SK-N-SH (cell line): ENCODE results near the gene PCMT1.

Source experiments
- FOSL2 ChIP-seq: IDR thresholded peaks from 2 replicates; pipeline ENCODE4 v1.4.0; 2012; ENCODE audit warnings: low read depth, mild to moderate bottlenecking, moderate library complexity, borderline replicate concordance
- MEF2A ChIP-seq: IDR thresholded peaks from 2 replicates; pipeline ENCODE4 v1.4.0; 2012; ENCODE audit warnings: low read depth, borderline replicate concordance
- NRF1 ChIP-seq: IDR thresholded peaks from 2 replicates; pipeline ENCODE4 v1.6.1; 2012; ENCODE audit warnings: low read depth, mild to moderate bottlenecking, low read length
- RCOR1 ChIP-seq: fragments of 150-350 bp; IDR thresholded peaks from 2 replicates; pipeline ENCODE4 v1.6.1; 2017; ENCODE audit warnings: antibody characterized with exemption, low read length
- TEAD4 ChIP-seq: IDR thresholded peaks from 2 replicates; pipeline ENCODE4 v1.4.0; 2012; ENCODE audit warnings: mild to moderate bottlenecking, borderline replicate concordance; ENCODE audit not compliant: insufficient read depth
- YY1 ChIP-seq: IDR thresholded peaks from 2 replicates; pipeline ENCODE4 v1.4.0; 2012; ENCODE audit warnings: low read depth, mild to moderate bottlenecking
- TF ChIP-seq, protein P1 (sequence below): fragments of 200-600 bp; sonication (generic); IDR thresholded peaks from 2 replicates; pipeline ENCODE4 v1.6.1; 2017; ENCODE audit warnings: antibody characterized with exemption, mild to moderate bottlenecking, moderate library complexity
- TF ChIP-seq, protein P2 (sequence below): IDR thresholded peaks from 2 replicates; pipeline ENCODE4 v1.4.0; 2012; ENCODE audit warnings: low read depth

DNA sequence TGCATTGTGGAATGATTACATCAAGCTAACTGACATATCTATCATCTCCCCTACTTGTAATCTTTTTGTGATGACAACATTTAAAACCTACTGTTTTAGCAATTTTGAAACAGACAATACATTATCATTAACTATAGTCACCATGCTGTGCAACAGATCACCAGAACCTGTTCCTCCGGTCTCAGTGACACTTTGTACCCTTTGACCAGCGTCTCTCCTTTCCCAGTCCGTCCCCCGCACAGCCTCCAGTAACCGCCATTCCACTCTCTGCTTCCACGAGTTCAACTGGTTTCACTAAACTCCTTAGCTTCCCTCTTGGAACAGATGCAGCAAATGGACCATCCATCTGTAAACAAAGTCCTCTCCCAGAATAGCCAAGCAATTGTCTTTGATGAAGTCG, 92.8 kb downstream of the PCMT1 start:
- TF ChIP-seq RCOR1 (no peak), TEAD4 (no peak), YY1 (no peak), FOSL2 (no peak), MEF2A (no peak), NRF1 (no peak)
- TF ChIP-seq, protein P1, sequence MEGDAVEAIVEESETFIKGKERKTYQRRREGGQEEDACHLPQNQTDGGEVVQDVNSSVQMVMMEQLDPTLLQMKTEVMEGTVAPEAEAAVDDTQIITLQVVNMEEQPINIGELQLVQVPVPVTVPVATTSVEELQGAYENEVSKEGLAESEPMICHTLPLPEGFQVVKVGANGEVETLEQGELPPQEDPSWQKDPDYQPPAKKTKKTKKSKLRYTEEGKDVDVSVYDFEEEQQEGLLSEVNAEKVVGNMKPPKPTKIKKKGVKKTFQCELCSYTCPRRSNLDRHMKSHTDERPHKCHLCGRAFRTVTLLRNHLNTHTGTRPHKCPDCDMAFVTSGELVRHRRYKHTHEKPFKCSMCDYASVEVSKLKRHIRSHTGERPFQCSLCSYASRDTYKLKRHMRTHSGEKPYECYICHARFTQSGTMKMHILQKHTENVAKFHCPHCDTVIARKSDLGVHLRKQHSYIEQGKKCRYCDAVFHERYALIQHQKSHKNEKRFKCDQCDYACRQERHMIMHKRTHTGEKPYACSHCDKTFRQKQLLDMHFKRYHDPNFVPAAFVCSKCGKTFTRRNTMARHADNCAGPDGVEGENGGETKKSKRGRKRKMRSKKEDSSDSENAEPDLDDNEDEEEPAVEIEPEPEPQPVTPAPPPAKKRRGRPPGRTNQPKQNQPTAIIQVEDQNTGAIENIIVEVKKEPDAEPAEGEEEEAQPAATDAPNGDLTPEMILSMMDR: no peak
- TF ChIP-seq, protein P2, sequence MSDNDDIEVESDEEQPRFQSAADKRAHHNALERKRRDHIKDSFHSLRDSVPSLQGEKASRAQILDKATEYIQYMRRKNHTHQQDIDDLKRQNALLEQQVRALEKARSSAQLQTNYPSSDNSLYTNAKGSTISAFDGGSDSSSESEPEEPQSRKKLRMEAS: no peak
